Loucy (cell line): ENCODE results near the gene SMURF2.

Source experiments
- H2AFZ ChIP-seq: fragments of 200-600 bp; sonication (generic); 2 replicates; pipeline ENCODE4 v1.6.0; 2016; ENCODE audit warnings: antibody characterized with exemption, mild to moderate bottlenecking, low read length, moderate library complexity
- H3F3A ChIP-seq: fragments of 200-600 bp; 2 replicates; pipeline ENCODE4 v1.6.0; 2016; ENCODE audit warnings: antibody characterized with exemption, low read depth, mild to moderate bottlenecking
- H3K27me3 ChIP-seq: fragments of 200-600 bp; sonication (generic); 2 replicates; pipeline ENCODE4 v1.6.1; 2014; ENCODE audit warnings: low read length, mild to moderate bottlenecking; ENCODE audit not compliant: insufficient read depth, poor library complexity, severe bottlenecking
- H3K36me3 ChIP-seq: fragments of 200-600 bp; sonication (generic); 2 replicates; pipeline ENCODE4 v1.6.1; 2016; ENCODE audit warnings: low read length; ENCODE audit not compliant: insufficient read depth
- H3K4me1 ChIP-seq: fragments of 200-600 bp; sonication (generic); 2 replicates; pipeline ENCODE4 v1.5.1; 2014; ENCODE audit warnings: low read length, mild to moderate bottlenecking; ENCODE audit not compliant: insufficient read depth, poor library complexity, severe bottlenecking
- H3K4me2 ChIP-seq: fragments of 200-600 bp; sonication (generic); 2 replicates; pipeline ENCODE4 v1.6.0; 2014; ENCODE audit warnings: antibody characterized with exemption, low read length, low read depth, mild to moderate bottlenecking; ENCODE audit not compliant: poor library complexity, severe bottlenecking
- H3K4me3 ChIP-seq: fragments of 200-600 bp; sonication (generic); 2 replicates; pipeline ENCODE4 v1.5.1; 2014; ENCODE audit warnings: low read length, mild to moderate bottlenecking, mixed read lengths; ENCODE audit not compliant: poor library complexity, severe bottlenecking
- H3K79me2 ChIP-seq: fragments of 200-600 bp; sonication (generic); 2 replicates; pipeline ENCODE4 v1.6.1; 2014; ENCODE audit warnings: low read length; ENCODE audit not compliant: insufficient read depth
- H3K9ac ChIP-seq: fragments of 200-600 bp; sonication (generic); 2 replicates; pipeline ENCODE4 v1.6.0; 2014; ENCODE audit warnings: mild to moderate bottlenecking, low read depth, low read length, moderate library complexity; ENCODE audit not compliant: poor library complexity, severe bottlenecking
- H3K9me2 ChIP-seq: fragments of 200-600 bp; sonication (generic); replicated peaks from 2 replicates; pipeline ENCODE4 v1.6.1; 2016; ENCODE audit warnings: low read depth, low read length, mixed read lengths
- H3K9me3 ChIP-seq: fragments of 200-600 bp; sonication (generic); 2 replicates; pipeline ENCODE4 v1.6.1; 2014; ENCODE audit warnings: mild to moderate bottlenecking, antibody characterized with exemption, low read length, low read depth; ENCODE audit not compliant: insufficient read depth
- H4K20me1 ChIP-seq: fragments of 200-600 bp; sonication (generic); 2 replicates; pipeline ENCODE4 v1.6.0; 2014; ENCODE audit warnings: antibody characterized with exemption, low read length, mild to moderate bottlenecking; ENCODE audit not compliant: insufficient read depth, poor library complexity, severe bottlenecking
- CTCF ChIP-seq: fragments of 200-600 bp; sonication (generic); conservative IDR thresholded peaks from 2 replicates; pipeline ENCODE4 v1.5.1; 2014; ENCODE audit warnings: mild to moderate bottlenecking, antibody characterized with exemption, low read length
- EZH2phosphoT487 ChIP-seq: fragments of 200-600 bp; IDR thresholded peaks from 2 replicates; pipeline ENCODE4 v1.6.1; 2018; ENCODE audit warnings: antibody characterized with exemption, mild to moderate bottlenecking, moderate library complexity, borderline replicate concordance

Gene SMURF2

DNA sequence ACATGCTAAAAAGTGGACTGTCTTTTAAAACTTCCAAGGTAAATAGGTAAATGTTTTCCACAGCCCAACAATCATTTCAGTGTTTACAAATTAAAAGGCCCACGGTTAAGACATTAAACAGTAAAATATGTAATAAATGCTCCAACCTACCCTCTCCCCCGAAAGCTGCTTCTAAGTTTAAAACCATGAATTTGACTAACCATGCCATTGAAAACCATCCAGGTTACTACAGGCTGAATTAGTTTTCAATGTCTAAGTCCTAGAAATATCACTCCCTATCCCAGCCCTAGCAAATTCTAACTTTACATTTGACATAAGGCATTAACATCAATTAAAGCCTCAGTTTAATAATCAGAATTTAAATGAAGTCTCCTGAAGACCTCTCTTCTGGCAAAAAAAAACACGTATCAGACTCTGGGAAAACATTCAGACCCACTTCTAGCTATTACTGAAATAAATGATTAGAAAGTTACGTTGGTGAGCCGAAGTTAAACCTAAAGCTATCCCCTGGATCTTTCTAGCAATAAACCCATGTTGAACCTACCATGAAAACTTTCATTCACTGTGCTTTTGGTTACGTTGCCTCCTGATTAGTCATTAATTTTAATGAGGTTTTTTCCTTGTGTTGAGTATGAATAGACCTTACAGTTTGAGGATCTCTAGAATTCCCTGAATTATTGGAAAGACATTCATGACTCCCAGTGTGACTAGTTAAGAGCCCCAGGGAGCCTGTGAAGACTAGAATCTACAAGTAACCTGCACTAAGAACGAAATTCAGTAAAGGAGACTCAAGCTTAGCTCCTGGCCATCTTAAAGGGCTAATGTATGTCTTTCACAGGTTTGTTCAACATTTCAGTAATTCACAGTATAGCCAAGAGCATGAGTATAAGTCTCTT lies 163.6 kb downstream of the SMURF2 start:
- Histone ChIP-seq H3F3A (peaks cover 42% of the 10 kb centered on the region), H2AFZ (no peak overlapping the region), H3K27me3 (no peaks in the 10 kb centered on the region), H3K36me3 (peaks cover 57% of the 10 kb centered on the region), H3K79me2 (peaks cover 85% of the 10 kb centered on the region), H3K4me2 (peak overlapping the region; percentile 85), H3K4me1 (peaks cover 40% of the 10 kb centered on the region), H3K9me2 (no peaks in the 10 kb centered on the region), H3K9me3 (no peaks in the 10 kb centered on the region), H4K20me1 (peaks cover 74% of the 10 kb centered on the region), H3K4me3 (peak overlapping the region; percentile 93), H3K9ac (no peak overlapping the region)
- TF ChIP-seq CTCF: no peak
- no peak for TF ChIP-seq EZH2phosphoT487

- Histone ChIP-seq H3K4me3 (peak overlapping the region; percentile 93), H2AFZ (no peak overlapping the region), H3K9me3 (no peaks in the 10 kb centered on the region), H3K9ac (peak overlapping the region; percentile 92), H3K4me2 (peak overlapping the region; percentile 85), H3K27me3 (no peaks in the 10 kb centered on the region), H3K9me2 (no peaks in the 10 kb centered on the region), H4K20me1 (peaks cover 70% of the 10 kb centered on the region), H3K36me3 (peaks cover 47% of the 10 kb centered on the region), H3K4me1 (peaks cover 38% of the 10 kb centered on the region), H3F3A (peaks cover 42% of the 10 kb centered on the region), H3K79me2 (peaks cover 83% of the 10 kb centered on the region)
- no peak for TF ChIP-seq CTCF
- no peak for TF ChIP-seq EZH2phosphoT487
Measured at GRCh38 chr17:64497565-64498035, 164.5 kb downstream of the SMURF2 start.

GRCh38 chr17:64496786-64497564 lies 165.1 kb downstream of the SMURF2 start, which contains the start of gene POLG2:
POLG2 (minus strand) TSS chr17:64497054; CDS start chr17:64496968, 86 bp downstream.
- Histone ChIP-seq H3K9ac (peak within 1 kb of the TSS; percentile 92), H4K20me1 (peaks cover 64% of the 10 kb centered on the region), H3K9me2 (no peaks in the 10 kb centered on the region), H3K27me3 (no peaks in the 10 kb centered on the region), H3K4me1 (peaks cover 39% of the 10 kb centered on the region), H3K36me3 (peaks cover 41% of the 10 kb centered on the region), H3K9me3 (no peaks in the 10 kb centered on the region), H3K4me3 (peak within 1 kb of the TSS; percentile 93), H3K4me2 (peak within 1 kb of the TSS; percentile 85), H3K79me2 (peaks cover 77% of the 10 kb centered on the region), H3F3A (peaks cover 38% of the 10 kb centered on the region), H2AFZ (peak within 1 kb of the TSS; percentile 79)
- TF ChIP-seq EZH2phosphoT487 (no peak), CTCF (peak; percentile 76)
